Endothelial cell of umbilical vein (primary cell): ENCODE data around the gene STMN1. TPM values are rescaled to one million over a fixed set of nuclear protein-coding genes. Genes with fewer than 3 reads are reported as not detected.

Experiments used
- BruUV-seq: library from RNA; stranded (reverse); fragments of 400-500 nt; replicated peaks from 2 replicates; lab custom pipeline; 2021; lab: Mats Ljungman, UMichigan
- CTCF ChIA-PET: fragments of 300-600, 350-600 bp; sonication (Branson Sonifier 250); formaldehyde crosslinking; loops from one replicate; lab custom pipeline; 2021; ENCODE audit warnings: antibody characterized with exemption, inconsistent platforms; lab: Charles Lee
- POLR2A ChIA-PET: fragments of 300-600, 350-600 bp; sonication (Branson Sonifier 250); formaldehyde crosslinking; loops from one replicate; lab custom pipeline; 2021; ENCODE audit warnings: antibody characterized with exemption, inconsistent platforms; lab: Charles Lee
- DNase-seq: peaks from one replicate; pipeline ENCODE4 v3.0.0-alpha.2; 2011; ENCODE audit warnings: low read depth, low spot score
- FAIRE-seq: peaks from 2 replicates; lab custom pipeline; 2011; peaks lifted over from hg19 to GRCh38; lab: Jason Lieb, UNC
- H2AFZ ChIP-seq: 2 replicates; pipeline ENCODE4 v1.6.0; 2012; ENCODE audit warnings: low read depth, low read length, control low read depth, inconsistent platforms
- H3K27ac ChIP-seq: 2 replicates; pipeline ENCODE4 v1.5.1; 2011; ENCODE audit warnings: low read depth, mild to moderate bottlenecking, control low read depth, low read length, moderate library complexity; ENCODE audit not compliant: insufficient read depth
- H3K27me3 ChIP-seq, 2 experiments: 2 replicates each; pipeline versions ENCODE4 v1.6.0 to v1.6.1; 2011; ENCODE audit warnings: low read length in 2 of 2, mixed read lengths in 1 of 2; ENCODE audit not compliant: control insufficient read depth in 2 of 2, insufficient read depth in 2 of 2
- H3K36me3 ChIP-seq, 2 experiments: 2 replicates in 1 of 2; 3 replicates in 1 of 2; pipeline ENCODE4 v1.5.1; 2011; ENCODE audit warnings: low read length in 2 of 2, mild to moderate bottlenecking in 1 of 2, moderate library complexity in 1 of 2; ENCODE audit not compliant: control insufficient read depth in 2 of 2, insufficient read depth in 2 of 2; ENCODE audit errors: extremely low read depth in 1 of 2
- H3K4me1 ChIP-seq: 3 replicates; pipeline ENCODE4 v1.5.1; 2011; ENCODE audit warnings: mild to moderate bottlenecking, low read length; ENCODE audit not compliant: control insufficient read depth, insufficient read depth; ENCODE audit errors: extremely low read depth
- H3K4me2 ChIP-seq: 2 replicates; pipeline ENCODE4 v1.6.1; 2011; ENCODE audit warnings: low read length, control low read depth, mixed read lengths; ENCODE audit not compliant: insufficient read depth
- H3K4me3 ChIP-seq, 3 experiments: fragments of 200-600 bp in 1 of 3; sonication (generic), shearing (Covaris generic) in 1 of 3; replicated peaks in 1 of 3; 2 replicates each; pipeline ENCODE4 v1.5.1; 2011 to 2016; ENCODE audit warnings: control low read depth in 3 of 3, low read length in 3 of 3, mild to moderate bottlenecking in 2 of 3, inconsistent platforms in 1 of 3, low read depth in 1 of 3, moderate library complexity in 1 of 3; ENCODE audit not compliant: insufficient read depth in 1 of 3
- H3K79me2 ChIP-seq: 2 replicates; pipeline ENCODE4 v1.6.0; 2012; ENCODE audit warnings: low read length, inconsistent platforms; ENCODE audit not compliant: control insufficient read depth, insufficient read depth
- H3K9ac ChIP-seq: replicated peaks from 2 replicates; pipeline ENCODE3; 2011; ENCODE audit warnings: low read length, control low read depth; ENCODE audit not compliant: insufficient read depth; ENCODE audit errors: extremely low read depth
- H3K9me1 ChIP-seq: replicated peaks from 3 replicates; pipeline ENCODE4 v1.6.0; 2011; ENCODE audit warnings: mild to moderate bottlenecking, low read length; ENCODE audit not compliant: control insufficient read depth, insufficient read depth; ENCODE audit errors: extremely low read depth
- H3K9me3 ChIP-seq: replicated peaks from 2 replicates; pipeline ENCODE4 v1.5.1; 2012; ENCODE audit warnings: low read length, inconsistent platforms; ENCODE audit not compliant: control insufficient read depth, insufficient read depth
- H4K20me1 ChIP-seq: replicated peaks from 2 replicates; pipeline ENCODE3; 2011; ENCODE audit warnings: mild to moderate bottlenecking, low read length; ENCODE audit not compliant: control insufficient read depth, insufficient read depth; ENCODE audit errors: extremely low read depth
- EZH2 ChIP-seq: IDR thresholded peaks from 2 replicates; pipeline ENCODE4 v1.6.1; 2012; ENCODE audit warnings: borderline replicate concordance, low read depth, mild to moderate bottlenecking, moderate library complexity, low read length, inconsistent platforms; ENCODE audit not compliant: severe bottlenecking
- FOS ChIP-seq: IDR thresholded peaks from 2 replicates; pipeline ENCODE4 v1.6.1; 2011; ENCODE audit warnings: mild to moderate bottlenecking, low read length, moderate library complexity, borderline replicate concordance; ENCODE audit not compliant: insufficient read depth
- GATA2 ChIP-seq: IDR thresholded peaks from 2 replicates; pipeline ENCODE4 v1.7.0; 2011; ENCODE audit warnings: low read depth, mild to moderate bottlenecking, moderate library complexity, mixed read lengths, low read length; ENCODE audit not compliant: insufficient read length, insufficient read depth
- JUN ChIP-seq: IDR thresholded peaks from 2 replicates; pipeline ENCODE4 v1.6.1; 2011; ENCODE audit warnings: borderline replicate concordance, low read depth; ENCODE audit not compliant: insufficient read length, insufficient read depth
- MYC ChIP-seq: IDR thresholded peaks from one replicate; pipeline ENCODE4 v1.6.1; 2011; ENCODE audit warnings: mild to moderate bottlenecking, low read depth, low read length
- POLR2A ChIP-seq: IDR thresholded peaks from 2 replicates; pipeline ENCODE4 v1.6.1; 2012; ENCODE audit warnings: low read depth, mild to moderate bottlenecking, control low read depth, low read length
- dilution Hi-C: fragments of 300-500 bp; cut with MboI; formaldehyde crosslinking; loops from one replicate; pipeline ENCODE4 v1.15.0; 2019; ENCODE audit warnings: low sequenced_read_pairs; ENCODE audit not compliant: extremely low pct_ligation_motif_present
- intact Hi-C: fragments of 100-400 bp; cut with micrococcal nuclease; formaldehyde crosslinking; loops from one replicate; pipeline ENCODE4 v1.10.0; 2022
- polyA plus RNA-seq, 4 experiments: library from polyadenylated mRNA; depleted of rRNA in 3 of 4; stranded (reverse) in 3 of 4; unstranded in 1 of 4; fragments of >200 nt; gene quantifications; 2 replicates each; pipeline versions ENCODE4 v1.2.1 to v1.2.3, GENCODE V29; 2011 to 2012; ENCODE audit warnings: missing spikeins in 1 of 4
- total RNA-seq: library from RNA; stranded (reverse); gene quantifications from 2 replicates; pipeline ENCODE4 v1.2.3, GENCODE V29; 2021
- TF ChIP-seq, protein P1 (sequence below): IDR thresholded peaks from 2 replicates; pipeline ENCODE4 v1.6.1; 2011; ENCODE audit not compliant: insufficient read depth, insufficient read length

Gene STMN1
- total and polyA plus RNA-seq, 2 donors (not counting 3 experiments of a cell fraction or from before 2014, with no cell fraction given) = 102 to 503 TPM

DNA sequence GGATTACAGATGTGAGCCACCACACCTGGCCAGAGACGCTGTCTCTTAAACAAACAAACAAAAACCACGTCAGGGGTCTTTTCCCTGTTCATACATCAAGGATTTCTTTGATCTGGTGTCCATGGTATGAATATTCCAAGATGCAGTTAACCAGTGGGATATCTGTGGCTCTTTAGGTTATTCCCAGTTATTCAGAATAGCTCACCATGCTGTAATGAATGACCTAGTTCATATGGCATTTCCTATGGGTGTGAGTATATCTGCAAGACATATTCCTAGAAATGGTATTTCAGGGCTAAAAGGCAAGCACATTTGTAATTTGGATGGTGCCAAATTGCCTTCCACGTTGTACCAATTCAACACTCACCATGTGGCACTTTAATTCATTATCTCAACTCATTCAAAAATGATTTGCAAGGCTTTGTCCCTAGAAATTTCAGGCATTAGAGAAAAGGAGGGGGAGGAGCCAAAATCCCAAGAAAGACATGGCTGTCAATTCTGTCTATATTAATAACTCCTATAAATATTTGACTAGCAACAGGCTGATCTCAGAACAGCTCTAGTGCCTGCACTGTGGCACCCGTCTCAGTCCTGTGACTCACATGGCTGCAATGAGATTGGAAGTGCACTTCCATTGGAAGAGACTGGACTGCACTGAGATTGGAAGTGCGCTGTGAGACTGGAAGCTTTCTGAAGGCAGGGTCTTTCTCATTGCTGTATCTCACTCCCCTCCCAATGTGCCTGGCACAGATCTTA, 6.0 kb upstream of the STMN1 start:
- Histone ChIP-seq H2AFZ (no peak overlapping the region), H3K9me3 (no peaks in the 10 kb centered on the region), H3K9ac (no peak overlapping the region), H3K27ac (peak overlapping the region; percentile 19), H3K79me2 (no peaks in the 10 kb centered on the region), H3K36me3 (no peaks in the 10 kb centered on the region), H3K4me3 (no peak overlapping the region), H3K27me3 (peaks cover 3 to 4% of the 10 kb centered on the region in 2 experiments), H4K20me1 (no peaks in the 10 kb centered on the region), H3K9me1 (no peaks in the 10 kb centered on the region), H3K4me2 (no peak overlapping the region), H3K4me1 (peaks cover 4% of the 10 kb centered on the region)
- DNase-seq (peak; percentile 59), FAIRE-seq (peak; percentile 68)
- intact Hi-C loops = no loop called here
- dilution Hi-C loops = no loop called here
- TF ChIP-seq JUN = peak; percentile 53
- TF ChIP-seq EZH2 = no peak
- TF ChIP-seq FOS = peak; percentile 15
- no TSS peak for BruUV-seq
- ChIA-PET POLR2A (interaction anchor here (0.6 to 1.4 kb wide), 2 partner anchors 20 to 85 kb away, joined by 3 to 9 read pairs; partner anchors contain the start of gene PAFAH2), CTCF (interaction anchor here (1.5 to 1.9 kb wide), 3 partner anchors 16 to 85 kb away, joined by 4 to 7 read pairs (median 6); partner anchors contain the start of gene PAFAH2)

DNA sequence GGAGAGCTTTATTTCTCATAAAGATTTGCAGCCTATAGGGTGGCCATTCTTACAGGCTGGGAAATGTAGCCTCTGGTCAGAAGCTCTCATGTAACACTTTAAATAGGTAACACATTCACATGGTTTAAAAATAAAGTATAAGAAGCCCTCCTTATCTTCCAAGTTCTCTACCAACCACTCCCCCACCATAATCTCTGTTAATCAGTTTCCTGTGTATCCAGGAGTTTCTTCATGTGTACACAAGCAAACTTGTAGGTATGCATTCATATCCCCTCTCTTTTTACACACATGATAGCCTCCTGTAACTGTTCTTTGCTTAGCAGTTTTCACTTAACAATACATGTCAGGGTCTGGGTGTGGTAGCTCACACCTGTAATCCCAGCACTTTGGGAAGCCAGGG, 4.9 kb upstream of the STMN1 start:
- BruUV-seq = no TSS peak
- H3K9me1 ChIP-seq = no peaks in the 10 kb centered on the region
- H3K4me3 ChIP-seq = no peak overlapping the region
- CTCF ChIA-PET = interaction anchor here (1.5 to 1.9 kb wide), 2 partner anchors 15 to 16 kb away, joined by 4 to 6 read pairs; no protein-coding TSS in a partner anchor
- peaks cover 3 to 4% of the 10 kb centered on the region in 2 experiments for H3K27me3 ChIP-seq
- H3K27ac ChIP-seq = no peak overlapping the region
- peak; percentile 59 for FAIRE-seq
- no peak for DNase-seq
- H3K9ac ChIP-seq = no peak overlapping the region
- no peaks in the 10 kb centered on the region for H3K79me2 ChIP-seq
- intact Hi-C loops = no loop called here
- no peaks in the 10 kb centered on the region for H4K20me1 ChIP-seq
- H3K4me2 ChIP-seq = no peak overlapping the region
- no peak for TF ChIP-seq MYC
- no peak for TF ChIP-seq POLR2A
- TF ChIP-seq, protein P1, sequence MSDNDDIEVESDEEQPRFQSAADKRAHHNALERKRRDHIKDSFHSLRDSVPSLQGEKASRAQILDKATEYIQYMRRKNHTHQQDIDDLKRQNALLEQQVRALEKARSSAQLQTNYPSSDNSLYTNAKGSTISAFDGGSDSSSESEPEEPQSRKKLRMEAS = no peak
- TF ChIP-seq JUN = no peak
- no peak for TF ChIP-seq GATA2
- no peaks in the 10 kb centered on the region for H3K9me3 ChIP-seq
- H3K36me3 ChIP-seq = no peaks in the 10 kb centered on the region
- dilution Hi-C loops = no loop called here
- H3K4me1 ChIP-seq = peaks cover 4% of the 10 kb centered on the region
- H2AFZ ChIP-seq = no peak overlapping the region
- POLR2A ChIA-PET = interaction anchor here (1.4 kb wide), 1 partner anchor 86 kb away, joined by 3 read pairs; the partner anchor contains the start of gene PAFAH2
